HuH-7 (cell line): ENCODE data around the gene BEND6.

Experiments used
- DNase-seq: peaks from one replicate; pipeline ENCODE4 v3.0.0; 2011; ENCODE audit warnings: low spot score

The BEND6 gene, protein sequence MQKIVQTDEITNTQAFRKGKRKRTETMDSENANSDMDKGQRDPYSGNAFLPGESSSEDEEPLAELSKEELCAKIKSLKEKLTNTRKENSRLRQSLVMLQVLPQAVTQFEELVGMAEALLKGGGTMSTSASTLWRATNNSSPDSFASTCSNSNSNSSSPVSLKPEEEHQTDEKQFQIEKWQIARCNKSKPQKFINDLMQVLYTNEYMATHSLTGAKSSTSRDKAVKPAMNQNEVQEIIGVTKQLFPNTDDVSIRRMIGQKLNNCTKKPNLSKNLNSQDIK

GRCh38 chr6:56954403-56955170 lies at the start of gene BEND6:
Gene BEND6 (plus strand): TSS chr6:56955107. CDS start chr6:56981811, 26,704 bp downstream.
- peak; percentile 40 for DNase-seq

- DNase-seq = no peak
Observed at GRCh38 chr6:56905378-56905777, 49.5 kb upstream of the BEND6 start.

DNA sequence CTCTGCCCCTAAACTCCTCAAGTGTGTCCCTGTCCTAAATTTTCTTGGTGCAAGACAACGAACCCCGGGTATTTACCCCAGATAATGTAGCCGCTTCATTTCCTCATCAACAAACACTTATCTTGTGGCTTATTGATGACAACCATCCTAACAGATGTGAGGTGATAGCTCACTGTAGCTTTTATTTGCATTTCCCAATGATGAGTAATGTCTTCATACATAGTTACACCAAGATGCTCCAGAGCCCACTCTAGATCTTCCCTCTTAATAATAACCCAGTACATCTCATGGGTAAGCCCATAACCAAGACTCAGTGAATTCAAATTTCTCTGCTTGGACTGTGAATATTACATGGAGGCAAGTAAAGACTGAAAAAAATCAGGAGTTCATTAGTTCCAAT lies 48.2 kb upstream of the BEND6 start:
- DNase-seq = no peak

DNA sequence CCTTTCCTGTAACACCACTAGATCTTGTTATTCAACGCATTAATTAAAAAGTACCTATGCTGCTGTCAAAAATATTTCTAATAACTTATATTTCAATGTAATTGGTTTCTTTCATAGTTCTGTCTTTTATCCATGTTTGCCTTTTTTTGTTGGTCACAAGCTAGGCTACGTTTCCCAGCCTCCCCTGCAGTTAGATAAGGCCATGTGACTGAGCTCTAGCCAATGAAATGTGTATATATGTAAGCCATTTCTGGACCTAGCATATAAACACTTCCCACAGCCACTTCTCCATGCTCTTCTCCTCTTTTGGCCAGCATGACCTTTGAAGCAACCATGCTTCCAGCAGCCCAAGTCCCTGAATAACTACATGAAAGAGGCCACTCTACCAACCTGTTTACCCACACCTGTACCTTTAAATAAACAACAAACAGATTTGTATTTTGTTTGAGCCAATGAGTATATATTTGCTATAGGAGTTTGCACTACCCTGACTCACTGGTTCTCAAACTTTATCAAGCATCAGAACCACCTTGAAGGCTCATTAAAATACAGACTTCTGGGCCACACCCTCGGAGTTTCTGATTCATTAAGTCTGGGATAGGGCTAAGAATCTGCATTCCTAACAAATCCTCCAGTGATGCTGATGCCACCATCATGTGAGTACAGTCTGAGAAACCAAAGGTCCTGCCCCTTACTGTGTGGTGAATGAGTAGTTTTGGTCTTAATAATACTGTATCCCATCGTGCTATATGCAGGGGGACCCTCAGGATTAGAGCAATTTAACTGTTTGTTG lies 45.6 kb upstream of the BEND6 start:
- no peak for DNase-seq

DNA sequence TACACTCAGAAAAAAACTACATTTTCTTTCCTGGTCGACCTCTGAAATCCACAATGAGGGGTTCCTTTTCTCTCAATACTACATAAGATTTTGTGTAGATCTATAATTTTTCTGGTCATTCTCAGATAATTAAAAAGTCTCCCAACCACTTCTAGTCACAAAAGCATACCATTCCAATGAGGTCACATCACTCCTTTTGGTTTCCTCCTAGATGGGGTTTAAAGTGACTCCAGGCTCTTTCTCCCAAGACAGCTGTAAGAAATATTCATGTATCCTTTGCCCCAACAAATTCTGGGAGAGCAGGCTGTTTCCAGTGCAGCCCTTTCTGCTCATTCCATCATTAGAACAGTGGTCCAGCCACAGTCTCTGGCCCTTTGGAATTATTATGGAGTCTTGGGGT lies 43.1 kb upstream of the BEND6 start:
- DNase-seq = no peak

GRCh38 chr6:56913285-56914074 lies 41.4 kb upstream of the BEND6 start:
- no peak for DNase-seq

GRCh38 chr6:56914798-56915658 lies 39.9 kb upstream of the BEND6 start:
- DNase-seq = no peak

DNA sequence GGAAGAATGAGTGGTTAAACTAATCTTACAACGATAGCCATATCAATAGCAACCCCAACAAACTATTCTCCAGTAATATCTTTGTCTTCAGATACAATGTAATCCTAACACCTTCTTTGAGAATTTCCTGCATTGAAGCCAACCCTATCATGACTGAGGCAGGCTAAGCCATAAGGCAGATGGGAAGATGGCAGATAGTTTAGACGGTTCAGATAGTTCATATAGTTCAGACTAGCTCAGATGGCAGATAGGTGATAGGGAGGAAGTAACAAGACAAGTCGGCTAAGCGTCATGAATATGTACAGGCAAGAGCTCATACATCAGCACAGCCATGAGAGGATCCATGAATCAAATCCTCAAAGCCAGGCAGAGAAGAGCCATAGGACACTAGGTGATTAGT lies 39.1 kb upstream of the BEND6 start:
- DNase-seq = no peak

DNA sequence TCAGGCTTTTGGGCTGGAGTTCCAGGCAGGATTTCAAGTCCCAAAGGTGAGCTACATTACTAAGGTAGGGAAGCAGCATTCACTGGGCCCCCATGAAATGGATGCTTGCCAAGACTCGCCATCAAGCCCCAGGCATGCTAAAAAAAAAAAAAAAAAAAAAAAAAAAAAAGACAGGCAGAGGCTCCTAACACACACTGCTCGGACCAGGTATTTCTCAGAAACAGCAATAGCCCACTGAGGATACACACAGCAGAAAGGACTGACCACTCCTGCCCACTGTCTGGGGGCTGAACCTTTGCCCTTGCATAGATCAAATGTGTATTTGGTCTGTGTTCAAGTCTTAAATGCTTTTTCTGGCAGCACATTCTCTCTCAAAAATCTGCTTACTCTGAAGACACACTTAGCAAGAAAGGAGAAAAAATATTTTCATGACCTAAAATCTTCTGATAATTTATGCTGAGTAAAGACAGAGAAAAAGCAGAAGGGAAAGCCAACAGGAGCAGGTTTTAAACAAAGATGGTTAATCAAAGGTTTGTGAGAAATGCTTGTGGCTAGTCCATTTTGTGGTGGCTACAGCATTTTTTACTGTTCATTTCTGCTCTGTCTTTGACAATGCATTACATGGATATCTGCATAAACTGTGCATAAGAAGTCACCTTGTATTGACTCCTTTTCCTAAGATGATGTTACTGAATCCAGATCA lies 37.9 kb upstream of the BEND6 start:
- no peak for DNase-seq

DNA sequence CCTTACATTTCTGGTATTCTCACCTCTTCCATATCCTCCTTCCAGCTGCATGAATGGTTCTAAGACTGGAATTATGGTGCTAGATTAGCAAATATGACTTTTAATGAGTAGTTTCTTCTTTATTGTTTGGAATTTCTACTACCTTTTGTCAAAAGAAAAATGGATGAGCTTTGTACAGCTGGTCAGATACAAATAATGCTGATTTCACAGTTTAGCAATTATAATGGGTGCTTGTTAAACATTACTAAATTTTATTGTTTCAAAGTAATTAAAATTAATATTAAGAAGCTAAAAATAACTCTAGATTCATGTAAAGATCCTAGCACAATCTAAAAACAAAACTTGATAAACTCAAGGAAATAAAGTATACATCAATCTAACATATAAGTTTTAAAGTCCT lies 32.3 kb upstream of the BEND6 start:
- no peak for DNase-seq

DNA sequence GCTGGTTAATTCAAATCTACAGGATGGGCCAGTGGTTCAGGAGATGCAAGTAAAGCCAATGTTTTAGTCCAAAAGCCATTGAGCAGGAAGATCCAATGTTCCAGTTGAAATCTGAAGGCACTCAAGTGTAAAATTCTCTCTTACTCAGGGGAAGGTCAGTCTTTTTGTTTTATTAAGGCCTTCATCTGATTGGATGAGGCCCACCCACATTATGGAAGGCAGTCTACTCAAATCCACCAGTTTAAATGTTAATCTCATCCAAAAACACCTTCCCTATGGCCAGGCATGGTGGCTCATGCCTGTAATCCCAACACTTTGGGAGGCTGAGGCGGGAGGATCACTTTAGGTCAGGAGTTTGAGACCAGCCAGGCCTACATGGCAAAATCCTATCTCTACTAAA lies 31.3 kb upstream of the BEND6 start:
- DNase-seq = no peak

- no peak for DNase-seq
Observed at GRCh38 chr6:56927538-56928453, 27.1 kb upstream of the BEND6 start.

GRCh38 chr6:56930846-56931245 lies 24.1 kb upstream of the BEND6 start:
- no peak for DNase-seq

GRCh38 chr6:56932910-56933477 lies 21.9 kb upstream of the BEND6 start:
- no peak for DNase-seq

GRCh38 chr6:56933650-56934049 lies 21.3 kb upstream of the BEND6 start:
- no peak for DNase-seq

- no peak for DNase-seq
Observed at GRCh38 chr6:56934876-56935275, 20.0 kb upstream of the BEND6 start.

DNA sequence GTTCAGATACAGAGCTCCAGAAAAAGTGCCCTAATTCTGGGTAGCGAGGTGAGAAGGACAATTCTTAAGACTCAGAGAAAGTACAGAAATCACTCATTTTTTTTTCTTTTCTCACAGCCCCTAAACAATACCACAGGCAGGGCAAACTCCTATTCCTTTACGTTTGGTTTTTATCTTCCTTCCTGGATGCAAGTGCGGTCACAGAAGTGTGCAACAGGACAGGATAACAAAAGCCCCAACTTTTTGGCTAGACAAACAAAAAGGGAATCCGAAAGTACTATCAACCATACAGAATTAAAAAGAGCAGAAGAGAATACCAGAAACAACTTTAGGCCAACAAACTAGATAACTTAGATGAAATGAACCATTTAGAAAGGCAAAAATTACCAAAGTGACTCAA lies 18.4 kb upstream of the BEND6 start:
- no peak for DNase-seq

- DNase-seq = no peak
Observed at GRCh38 chr6:56938649-56939191, 16.2 kb upstream of the BEND6 start.

- DNase-seq = no peak
Observed at GRCh38 chr6:56940463-56940862, 14.4 kb upstream of the BEND6 start.
